OCI-LY7 (cell line): ENCODE results near the gene MACROD2. TPM values are rescaled to one million over a fixed set of nuclear protein-coding genes. Genes with fewer than 3 reads are reported as not detected.

ENCODE experiments used
- BruUV-seq: library from RNA; stranded (reverse); fragments of 400-500 nt; replicated peaks from 2 replicates; lab custom pipeline; 2021; lab: Mats Ljungman, UMichigan
- CTCF ChIA-PET: fragments of 300-600 bp; sonication (Branson Sonifier 250); formaldehyde crosslinking; loops from one replicate; lab custom pipeline; 2022; ENCODE audit warnings: antibody characterized with exemption; ENCODE audit not compliant: unreplicated experiment; lab: Charles Lee
- POLR2A ChIA-PET: fragments of 300-600 bp; sonication (Branson Sonifier 250); formaldehyde crosslinking; loops from one replicate; lab custom pipeline; 2022; ENCODE audit warnings: antibody characterized with exemption; lab: Charles Lee
- DNase-seq: peaks from one replicate; pipeline ENCODE4 v3.0.0-alpha.2; 2015; ENCODE audit warnings: low spot score
- H2AFZ ChIP-seq: fragments of 200-600 bp; sonication (generic), shearing (Covaris generic); 2 replicates; pipeline ENCODE4 v1.6.1; 2014; ENCODE audit warnings: mild to moderate bottlenecking, antibody characterized with exemption, low read length, moderate library complexity
- H3K27ac ChIP-seq: fragments of 200-600 bp; sonication (generic); 2 replicates; pipeline ENCODE4 v1.5.1; 2014; ENCODE audit warnings: mixed run types, low read depth, mild to moderate bottlenecking, moderate library complexity, low read length, inconsistent platforms; ENCODE audit not compliant: poor library complexity, severe bottlenecking
- H3K36me3 ChIP-seq: fragments of 200-600 bp; sonication (generic); 2 replicates; pipeline ENCODE4 v1.6.1; 2014; ENCODE audit warnings: mild to moderate bottlenecking, antibody characterized with exemption, low read length, moderate library complexity, mixed read lengths; ENCODE audit not compliant: insufficient read depth
- H3K4me1 ChIP-seq: fragments of 200-600 bp; sonication (generic); 2 replicates; pipeline ENCODE4 v1.5.1; 2014; ENCODE audit warnings: mild to moderate bottlenecking, low read length; ENCODE audit not compliant: insufficient read depth, poor library complexity, severe bottlenecking
- H3K4me2 ChIP-seq: fragments of 200-600 bp; sonication (generic); 2 replicates; pipeline ENCODE4 v1.6.1; 2014; ENCODE audit warnings: mild to moderate bottlenecking, low read length
- H3K4me3 ChIP-seq: fragments of 200-600 bp; sonication (generic); 2 replicates; pipeline ENCODE4 v1.5.1; 2014; ENCODE audit warnings: mild to moderate bottlenecking, low read depth, low read length; ENCODE audit not compliant: poor library complexity, severe bottlenecking
- H3K79me2 ChIP-seq: fragments of 200-600 bp; sonication (generic); 2 replicates; pipeline ENCODE4 v1.6.1; 2016; ENCODE audit warnings: low read depth, mild to moderate bottlenecking, low read length, moderate library complexity, mixed read lengths; ENCODE audit not compliant: insufficient read depth
- H3K9me2 ChIP-seq: fragments of 200-600 bp; sonication (generic); 2 replicates; pipeline ENCODE4 v1.6.1; 2016; ENCODE audit warnings: mild to moderate bottlenecking, low read length, mixed read lengths; ENCODE audit not compliant: insufficient read depth
- H3K9me3 ChIP-seq: fragments of 200-600 bp; sonication (generic); 2 replicates; pipeline ENCODE4 v1.6.1; 2014; ENCODE audit warnings: mild to moderate bottlenecking, mixed run types, low read length, mixed read lengths
- H4K20me1 ChIP-seq: fragments of 200-600 bp; sonication (generic); 2 replicates; pipeline ENCODE4 v1.6.1; 2014; ENCODE audit warnings: mild to moderate bottlenecking, antibody characterized with exemption, low read length, moderate library complexity, mixed read lengths; ENCODE audit not compliant: insufficient read depth
- CTCF ChIP-seq: fragments of 200-600 bp; sonication (generic); conservative IDR thresholded peaks from 2 replicates; pipeline ENCODE4 v1.5.1; 2014; ENCODE audit warnings: mild to moderate bottlenecking, antibody characterized with exemption, low read length, moderate library complexity, mixed read lengths
- EZH2phosphoT487 ChIP-seq: fragments of 200-600 bp; sonication (generic); IDR thresholded peaks from 2 replicates; pipeline ENCODE4 v1.6.1; 2018; ENCODE audit warnings: low read depth, borderline replicate concordance, mild to moderate bottlenecking, mixed run types, antibody characterized with exemption, low read length, moderate library complexity, mixed read lengths
- intact Hi-C: fragments of 100-400 bp; cut with micrococcal nuclease; formaldehyde crosslinking; loops from one replicate; pipeline ENCODE4 v1.10.0; 2022; ENCODE audit not compliant: unreplicated experiment
- total RNA-seq, 2 experiments: library from RNA; depleted of rRNA in 1 of 2; stranded (reverse); fragments of >200 nt in 1 of 2; shearing (Covaris generic) in 1 of 2; gene quantifications; 2 replicates each; pipeline ENCODE4 v1.2.3, GENCODE V29; 2014 to 2022

The MACROD2 gene
- total RNA-seq, 2 experiments from 2014 or later, result 0.09 to 4.5 TPM

DNA sequence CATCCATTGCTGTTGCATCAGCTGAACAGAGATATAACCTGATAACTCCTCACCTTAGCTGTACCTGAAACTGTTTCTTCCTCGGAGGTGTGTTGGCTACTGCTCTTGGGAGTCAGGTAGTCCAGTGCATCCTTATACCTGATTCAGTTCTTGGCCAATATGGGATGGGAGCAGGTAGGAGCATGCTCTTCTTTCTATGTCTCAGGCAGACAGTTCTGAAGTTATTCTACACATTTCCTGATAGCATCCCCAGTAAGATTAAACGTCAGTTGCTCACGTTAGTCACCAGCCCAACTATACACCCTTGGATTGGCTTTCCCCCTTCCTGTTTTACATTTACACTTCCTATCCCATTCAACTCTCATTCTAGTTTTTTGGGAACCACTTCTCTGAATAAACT lies 586.4 kb downstream of the MACROD2 start:
- Histone ChIP-seq H3K9me2 (no peaks in the 10 kb centered on the region), H3K4me3 (no peak overlapping the region), H4K20me1 (no peaks in the 10 kb centered on the region), H2AFZ (no peak overlapping the region), H3K27ac (no peak overlapping the region), H3K4me1 (no peaks in the 10 kb centered on the region), H3K79me2 (no peaks in the 10 kb centered on the region), H3K4me2 (no peak overlapping the region), H3K36me3 (no peaks in the 10 kb centered on the region), H3K9me3 (no peaks in the 10 kb centered on the region)
- CTCF ChIA-PET, result no interaction called here
- DNase-seq, result no peak
- POLR2A ChIA-PET, result no interaction called here
- TF ChIP-seq CTCF (no peak), EZH2phosphoT487 (no peak)
- BruUV-seq, result no TSS peak
- intact Hi-C loops, result no loop called here

DNA sequence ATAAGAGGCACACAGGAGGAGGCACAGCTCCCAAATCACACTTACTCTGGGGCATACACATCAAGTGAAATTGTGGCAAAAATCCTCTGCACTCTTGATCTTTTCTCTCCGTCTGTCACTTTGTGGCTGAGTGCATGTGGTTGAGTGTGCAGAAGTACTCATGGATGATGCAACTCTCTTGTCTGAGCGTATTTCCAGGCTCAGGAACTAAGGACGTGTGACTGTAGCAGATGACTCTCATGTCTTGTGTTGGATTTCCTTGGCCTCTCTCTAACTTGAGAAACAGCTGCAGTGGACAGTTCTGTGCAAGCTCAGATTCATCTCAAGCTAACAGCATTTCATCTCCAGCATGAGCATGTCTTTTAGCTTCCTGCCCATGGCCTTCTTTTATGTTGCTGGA lies 587.5 kb downstream of the MACROD2 start:
- Histone ChIP-seq H4K20me1 (no peaks in the 10 kb centered on the region), H3K36me3 (no peaks in the 10 kb centered on the region), H3K9me3 (no peaks in the 10 kb centered on the region), H3K4me2 (no peak overlapping the region), H3K9me2 (no peaks in the 10 kb centered on the region), H2AFZ (no peak overlapping the region), H3K27ac (no peak overlapping the region), H3K4me3 (no peak overlapping the region), H3K4me1 (no peaks in the 10 kb centered on the region), H3K79me2 (no peaks in the 10 kb centered on the region)
- ChIA-PET POLR2A (no interaction called here), CTCF (no interaction called here)
- DNase-seq, result no peak
- TF ChIP-seq CTCF (no peak), EZH2phosphoT487 (no peak)
- intact Hi-C loops, result no loop called here
- no TSS peak for BruUV-seq

GRCh38 chr20:14583413-14583812 lies 588.1 kb downstream of the MACROD2 start:
- no peak for DNase-seq
- H3K79me2 ChIP-seq, result no peaks in the 10 kb centered on the region
- H3K36me3 ChIP-seq, result no peaks in the 10 kb centered on the region
- intact Hi-C loops, result no loop called here
- TF ChIP-seq CTCF, result no peak
- TF ChIP-seq EZH2phosphoT487, result no peak
- no peaks in the 10 kb centered on the region for H3K9me3 ChIP-seq
- H3K9me2 ChIP-seq, result no peaks in the 10 kb centered on the region
- ChIA-PET POLR2A (no interaction called here), CTCF (no interaction called here)
- H4K20me1 ChIP-seq, result no peaks in the 10 kb centered on the region
- BruUV-seq, result no TSS peak
- H3K4me2 ChIP-seq, result no peak overlapping the region
- no peak overlapping the region for H3K27ac ChIP-seq
- H3K4me3 ChIP-seq, result no peak overlapping the region
- no peaks in the 10 kb centered on the region for H3K4me1 ChIP-seq
- no peak overlapping the region for H2AFZ ChIP-seq
